Measurements from ENCODE around the gene ATP8B4. TPM values are rescaled to one million over a fixed set of nuclear protein-coding genes. Genes with fewer than 3 reads are reported as not detected.

Gene ATP8B4
- total and polyA plus RNA-seq, 2 of the 8 experiments (the other 6 are each of a cell fraction or from before 2014, with no cell fraction given) = 0.17 to 0.24 TPM

DNA sequence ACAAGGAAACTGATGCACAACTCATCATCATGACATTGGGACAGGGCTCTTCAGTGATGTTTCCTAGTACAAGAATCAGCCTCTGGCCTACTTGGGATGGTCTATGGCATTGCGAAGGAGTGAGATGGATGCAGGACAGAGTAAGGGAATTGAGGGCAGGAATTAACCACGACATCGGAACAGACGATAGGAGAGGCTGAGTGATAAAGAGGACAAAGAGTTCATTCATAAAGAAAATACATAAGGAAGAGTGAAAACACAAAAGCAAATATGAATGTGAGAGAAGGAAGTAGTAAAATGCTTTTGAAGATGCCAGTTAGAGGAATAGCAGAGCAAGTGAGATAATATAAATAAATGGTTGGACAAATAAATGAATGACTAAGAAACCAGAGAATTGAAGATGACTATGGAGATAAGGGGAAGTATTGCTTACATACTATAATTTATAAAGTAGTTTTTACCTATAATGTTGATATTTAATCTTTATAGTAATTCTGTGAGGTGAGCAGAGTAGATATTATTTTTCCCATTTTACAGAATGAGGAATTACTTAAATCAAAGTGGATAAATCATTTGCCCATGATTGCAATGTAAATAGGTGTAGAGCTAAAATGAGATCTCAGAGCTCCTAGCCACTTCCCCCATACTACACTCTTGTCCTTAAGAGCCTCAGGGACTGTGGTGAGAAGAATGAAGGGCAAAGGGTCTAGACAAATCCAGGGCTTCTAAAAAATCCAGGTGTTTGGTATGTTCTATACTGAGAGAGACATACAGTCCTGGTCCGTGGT lies 294.9 kb downstream of the ATP8B4 start (continued):
- TF ChIP-seq, protein P1, sequence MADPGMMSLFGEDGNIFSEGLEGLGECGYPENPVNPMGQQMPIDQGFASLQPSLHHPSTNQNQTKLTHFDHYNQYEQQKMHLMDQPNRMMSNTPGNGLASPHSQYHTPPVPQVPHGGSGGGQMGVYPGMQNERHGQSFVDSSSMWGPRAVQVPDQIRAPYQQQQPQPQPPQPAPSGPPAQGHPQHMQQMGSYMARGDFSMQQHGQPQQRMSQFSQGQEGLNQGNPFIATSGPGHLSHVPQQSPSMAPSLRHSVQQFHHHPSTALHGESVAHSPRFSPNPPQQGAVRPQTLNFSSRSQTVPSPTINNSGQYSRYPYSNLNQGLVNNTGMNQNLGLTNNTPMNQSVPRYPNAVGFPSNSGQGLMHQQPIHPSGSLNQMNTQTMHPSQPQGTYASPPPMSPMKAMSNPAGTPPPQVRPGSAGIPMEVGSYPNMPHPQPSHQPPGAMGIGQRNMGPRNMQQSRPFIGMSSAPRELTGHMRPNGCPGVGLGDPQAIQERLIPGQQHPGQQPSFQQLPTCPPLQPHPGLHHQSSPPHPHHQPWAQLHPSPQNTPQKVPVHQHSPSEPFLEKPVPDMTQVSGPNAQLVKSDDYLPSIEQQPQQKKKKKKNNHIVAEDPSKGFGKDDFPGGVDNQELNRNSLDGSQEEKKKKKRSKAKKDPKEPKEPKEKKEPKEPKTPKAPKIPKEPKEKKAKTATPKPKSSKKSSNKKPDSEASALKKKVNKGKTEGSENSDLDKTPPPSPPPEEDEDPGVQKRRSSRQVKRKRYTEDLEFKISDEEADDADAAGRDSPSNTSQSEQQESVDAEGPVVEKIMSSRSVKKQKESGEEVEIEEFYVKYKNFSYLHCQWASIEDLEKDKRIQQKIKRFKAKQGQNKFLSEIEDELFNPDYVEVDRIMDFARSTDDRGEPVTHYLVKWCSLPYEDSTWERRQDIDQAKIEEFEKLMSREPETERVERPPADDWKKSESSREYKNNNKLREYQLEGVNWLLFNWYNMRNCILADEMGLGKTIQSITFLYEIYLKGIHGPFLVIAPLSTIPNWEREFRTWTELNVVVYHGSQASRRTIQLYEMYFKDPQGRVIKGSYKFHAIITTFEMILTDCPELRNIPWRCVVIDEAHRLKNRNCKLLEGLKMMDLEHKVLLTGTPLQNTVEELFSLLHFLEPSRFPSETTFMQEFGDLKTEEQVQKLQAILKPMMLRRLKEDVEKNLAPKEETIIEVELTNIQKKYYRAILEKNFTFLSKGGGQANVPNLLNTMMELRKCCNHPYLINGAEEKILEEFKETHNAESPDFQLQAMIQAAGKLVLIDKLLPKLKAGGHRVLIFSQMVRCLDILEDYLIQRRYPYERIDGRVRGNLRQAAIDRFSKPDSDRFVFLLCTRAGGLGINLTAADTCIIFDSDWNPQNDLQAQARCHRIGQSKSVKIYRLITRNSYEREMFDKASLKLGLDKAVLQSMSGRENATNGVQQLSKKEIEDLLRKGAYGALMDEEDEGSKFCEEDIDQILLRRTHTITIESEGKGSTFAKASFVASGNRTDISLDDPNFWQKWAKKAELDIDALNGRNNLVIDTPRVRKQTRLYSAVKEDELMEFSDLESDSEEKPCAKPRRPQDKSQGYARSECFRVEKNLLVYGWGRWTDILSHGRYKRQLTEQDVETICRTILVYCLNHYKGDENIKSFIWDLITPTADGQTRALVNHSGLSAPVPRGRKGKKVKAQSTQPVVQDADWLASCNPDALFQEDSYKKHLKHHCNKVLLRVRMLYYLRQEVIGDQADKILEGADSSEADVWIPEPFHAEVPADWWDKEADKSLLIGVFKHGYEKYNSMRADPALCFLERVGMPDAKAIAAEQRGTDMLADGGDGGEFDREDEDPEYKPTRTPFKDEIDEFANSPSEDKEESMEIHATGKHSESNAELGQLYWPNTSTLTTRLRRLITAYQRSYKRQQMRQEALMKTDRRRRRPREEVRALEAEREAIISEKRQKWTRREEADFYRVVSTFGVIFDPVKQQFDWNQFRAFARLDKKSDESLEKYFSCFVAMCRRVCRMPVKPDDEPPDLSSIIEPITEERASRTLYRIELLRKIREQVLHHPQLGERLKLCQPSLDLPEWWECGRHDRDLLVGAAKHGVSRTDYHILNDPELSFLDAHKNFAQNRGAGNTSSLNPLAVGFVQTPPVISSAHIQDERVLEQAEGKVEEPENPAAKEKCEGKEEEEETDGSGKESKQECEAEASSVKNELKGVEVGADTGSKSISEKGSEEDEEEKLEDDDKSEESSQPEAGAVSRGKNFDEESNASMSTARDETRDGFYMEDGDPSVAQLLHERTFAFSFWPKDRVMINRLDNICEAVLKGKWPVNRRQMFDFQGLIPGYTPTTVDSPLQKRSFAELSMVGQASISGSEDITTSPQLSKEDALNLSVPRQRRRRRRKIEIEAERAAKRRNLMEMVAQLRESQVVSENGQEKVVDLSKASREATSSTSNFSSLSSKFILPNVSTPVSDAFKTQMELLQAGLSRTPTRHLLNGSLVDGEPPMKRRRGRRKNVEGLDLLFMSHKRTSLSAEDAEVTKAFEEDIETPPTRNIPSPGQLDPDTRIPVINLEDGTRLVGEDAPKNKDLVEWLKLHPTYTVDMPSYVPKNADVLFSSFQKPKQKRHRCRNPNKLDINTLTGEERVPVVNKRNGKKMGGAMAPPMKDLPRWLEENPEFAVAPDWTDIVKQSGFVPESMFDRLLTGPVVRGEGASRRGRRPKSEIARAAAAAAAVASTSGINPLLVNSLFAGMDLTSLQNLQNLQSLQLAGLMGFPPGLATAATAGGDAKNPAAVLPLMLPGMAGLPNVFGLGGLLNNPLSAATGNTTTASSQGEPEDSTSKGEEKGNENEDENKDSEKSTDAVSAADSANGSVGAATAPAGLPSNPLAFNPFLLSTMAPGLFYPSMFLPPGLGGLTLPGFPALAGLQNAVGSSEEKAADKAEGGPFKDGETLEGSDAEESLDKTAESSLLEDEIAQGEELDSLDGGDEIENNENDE (IDR thresholded peaks at IDR 0.05; ENCODE audit: insufficient replicate concordance, low read length) = no peak
- TF ChIP-seq EZH2 (IDR thresholded peaks at IDR 0.05; ENCODE audit: low read depth, low read length, severe bottlenecking) (no peak), RAD21 (IDR thresholded peaks at IDR 0.05 in 1 of 2, conservative IDR thresholded peaks at IDR 0.05 in 1 of 2; ENCODE audit: low read depth in 2 of 2, low read length in 2 of 2) (no peak), RXRA (IDR thresholded peaks at IDR 0.05; ENCODE audit: insufficient read depth, low read depth, low read length) (no peak), EGR1 (IDR thresholded peaks at IDR 0.05; ENCODE audit: borderline replicate concordance, low read depth, low read length) (no peak), SIRT6 (IDR thresholded peaks at IDR 0.05; ENCODE audit: low read length) (no peak)
- TF ChIP-seq, protein P2, sequence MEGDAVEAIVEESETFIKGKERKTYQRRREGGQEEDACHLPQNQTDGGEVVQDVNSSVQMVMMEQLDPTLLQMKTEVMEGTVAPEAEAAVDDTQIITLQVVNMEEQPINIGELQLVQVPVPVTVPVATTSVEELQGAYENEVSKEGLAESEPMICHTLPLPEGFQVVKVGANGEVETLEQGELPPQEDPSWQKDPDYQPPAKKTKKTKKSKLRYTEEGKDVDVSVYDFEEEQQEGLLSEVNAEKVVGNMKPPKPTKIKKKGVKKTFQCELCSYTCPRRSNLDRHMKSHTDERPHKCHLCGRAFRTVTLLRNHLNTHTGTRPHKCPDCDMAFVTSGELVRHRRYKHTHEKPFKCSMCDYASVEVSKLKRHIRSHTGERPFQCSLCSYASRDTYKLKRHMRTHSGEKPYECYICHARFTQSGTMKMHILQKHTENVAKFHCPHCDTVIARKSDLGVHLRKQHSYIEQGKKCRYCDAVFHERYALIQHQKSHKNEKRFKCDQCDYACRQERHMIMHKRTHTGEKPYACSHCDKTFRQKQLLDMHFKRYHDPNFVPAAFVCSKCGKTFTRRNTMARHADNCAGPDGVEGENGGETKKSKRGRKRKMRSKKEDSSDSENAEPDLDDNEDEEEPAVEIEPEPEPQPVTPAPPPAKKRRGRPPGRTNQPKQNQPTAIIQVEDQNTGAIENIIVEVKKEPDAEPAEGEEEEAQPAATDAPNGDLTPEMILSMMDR (IDR thresholded peaks at IDR 0.05; ENCODE audit: control extremely low read depth in 1 of 3, insufficient read depth in 1 of 3, low read depth in 1 of 3, low read length in 3 of 3) = no peak
